Transverse colon (tissue), 4 donors: Measurements from ENCODE around the gene LRRC8C. TPM values are rescaled to one million over a fixed set of nuclear protein-coding genes. Genes with fewer than 3 reads are reported as not detected.

Source experiments
- DNase-seq: peaks from one replicate; pipeline ENCODE4 v3.0.0-alpha.2; 2019
- H3K27ac ChIP-seq, 4 donors: fragments of 200-600 bp; sonication (generic); 2 replicates each; pipeline ENCODE4 v1.5.1; 2016 to 2018; ENCODE audit warnings: inconsistent platforms in 4 of 4
- H3K27me3 ChIP-seq: fragments of 200-600 bp; sonication (generic); 2 replicates; pipeline ENCODE4 v1.5.1; 2017; ENCODE audit warnings: inconsistent platforms
- H3K36me3 ChIP-seq, 4 donors: fragments of 200-600 bp; sonication (generic); 2 replicates each; pipeline ENCODE4 v1.5.1; 2017 to 2019; ENCODE audit warnings: inconsistent platforms in 4 of 4
- H3K4me1 ChIP-seq, 4 donors: fragments of 200-600 bp; sonication (generic); 2 replicates each; pipeline ENCODE4 v1.5.1; 2017 to 2020; ENCODE audit warnings: inconsistent platforms in 4 of 4
- H3K4me3 ChIP-seq, 4 donors: fragments of 200-600 bp; sonication (generic); 1 replicate in 1 of 4; 2 replicates in 3 of 4; pipeline versions ENCODE4 v1.5.1 to v1.6.1; 2017 to 2019; ENCODE audit warnings: inconsistent platforms in 4 of 4
- H3K9me3 ChIP-seq, 2 donors: fragments of 200-600 bp; sonication (generic); 2 replicates each; pipeline ENCODE4 v1.5.1; 2017 to 2019; ENCODE audit warnings: inconsistent platforms in 2 of 2
- CTCF ChIP-seq, 5 experiments: fragments of 200-600 bp in 3 of 5; fragments of 450-650 bp in 2 of 5; sonication (generic) in 3 of 5; IDR thresholded peaks; 1 replicate in 2 of 5; 2 replicates in 3 of 5; pipeline ENCODE4 v1.5.1; 2016 to 2017; ENCODE audit warnings: antibody characterized with exemption in 5 of 5, inconsistent platforms in 3 of 5, mild to moderate bottlenecking in 2 of 5, moderate library complexity in 1 of 5
- EP300 ChIP-seq: sonication (generic); formaldehyde crosslinking; IDR thresholded peaks from one replicate; pipeline ENCODE4 v1.6.1; 2017; ENCODE audit warnings: antibody characterized with exemption, low read depth
- POLR2A ChIP-seq: fragments of 450-650 bp; IDR thresholded peaks from one replicate; pipeline ENCODE4 v1.6.1; 2016; ENCODE audit warnings: antibody characterized with exemption, mild to moderate bottlenecking, moderate library complexity
- POLR2AphosphoS5 ChIP-seq, 3 donors: sonication (generic); formaldehyde crosslinking; IDR thresholded peaks; one replicate each; pipeline ENCODE4 v1.6.1; 2016; ENCODE audit warnings: antibody characterized with exemption in 3 of 3
- WGBS, 2 donors: methylation state at CpG; one replicate each; pipeline ENCODE4 v1.1.5; 2018; ENCODE audit warnings: low coverage in 1 of 2; 5-methylcytosine and 5-hydroxymethylcytosine counted together
- in situ Hi-C, 4 donors: fragments of 200-750 bp; cut with MboI; loops; one replicate each; pipeline versions ENCODE4 v1.15.0 to v1.15.1; 2017; ENCODE audit warnings: low sequenced_read_pairs in 3 of 4, low pct_ligation_motif_present in 1 of 4, low pct_unique_long_range_greater_than_20kb in 1 of 4
- intact Hi-C: fragments of 100-400 bp; cut with DNase I; formaldehyde crosslinking; loops from one replicate; pipeline ENCODE4 v1.15.1; 2023; ENCODE audit warnings: low total_unique reads
- total RNA-seq, 4 donors: library from RNA; depleted of rRNA; stranded (reverse); fragments of >200 nt; gene quantifications; one replicate each; pipeline ENCODE4 v1.1.0, GENCODE V29; 2016

Gene LRRC8C
- total RNA-seq, 4 donors from 2014 or later = 2.4 to 4.4 (median 2.7) TPM

DNA sequence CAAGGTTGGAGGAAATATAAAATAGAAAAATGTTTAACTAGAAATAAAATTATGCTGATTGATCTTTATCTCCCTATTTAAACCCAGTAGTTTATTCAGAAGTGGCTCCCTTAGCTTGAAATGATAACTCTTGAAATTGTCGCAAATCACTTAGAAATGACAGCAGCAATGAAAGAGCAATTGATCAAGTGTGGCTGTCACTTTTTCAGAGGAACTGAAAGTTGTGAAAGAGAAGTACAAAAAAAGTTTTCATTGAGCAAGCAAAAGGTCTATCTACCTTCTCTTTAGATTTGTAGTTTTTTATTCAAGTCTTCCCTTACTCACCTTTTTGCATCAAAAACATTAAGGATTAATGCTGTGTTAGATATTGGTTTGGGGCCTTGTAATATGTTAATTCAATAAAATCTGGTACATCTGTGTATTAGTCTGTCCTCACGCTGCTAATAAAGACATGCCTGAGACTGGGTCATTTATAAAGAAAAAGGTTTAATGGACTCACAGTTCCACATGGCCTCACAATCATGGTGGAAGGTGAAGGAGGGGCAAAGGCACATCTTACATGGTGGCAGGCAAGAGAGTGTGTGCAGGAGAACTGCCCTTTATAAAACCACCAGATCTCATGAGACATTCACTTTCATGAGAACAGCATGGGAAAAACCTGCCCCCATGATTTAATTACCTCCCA is 48.3 kb downstream of the LRRC8C start:
- Histone ChIP-seq H3K4me1 (no peaks in the 10 kb centered on the region), H3K36me3 (no peaks in the 10 kb centered on the region), H3K4me3 (no peak overlapping the region), H3K9me3 (no peaks in the 10 kb centered on the region), H3K27ac (no peak overlapping the region), H3K27me3 (no peaks in the 10 kb centered on the region)
- TF ChIP-seq CTCF (IDR thresholded peaks at IDR 0.05) (no peak), POLR2AphosphoS5 (IDR thresholded peaks at IDR 0.05) (no peak), POLR2A (no peak)
- in situ Hi-C loops (no loop called here), intact Hi-C loops (no loop called here)
- 85 to 95% methylated on average over 2 of the region's 2 CpGs for WGBS, 2 donors
- DNase-seq = no peak

GRCh38 chr1:89682611-89683010 is 49.7 kb downstream of the LRRC8C start:
- no peaks in the 10 kb centered on the region for H3K27me3 ChIP-seq
- in situ Hi-C loops = no loop called here
- H3K27ac ChIP-seq = no peak overlapping the region
- intact Hi-C loops = no loop called here
- TF ChIP-seq CTCF (IDR thresholded peaks at IDR 0.05) (no peak), POLR2AphosphoS5 (IDR thresholded peaks at IDR 0.05) (no peak), EP300 (no peak), POLR2A (no peak)
- H3K4me1 ChIP-seq = no peaks in the 10 kb centered on the region
- H3K4me3 ChIP-seq = no peak overlapping the region
- no peaks in the 10 kb centered on the region for H3K36me3 ChIP-seq
- no peaks in the 10 kb centered on the region for H3K9me3 ChIP-seq
- no peak for DNase-seq

DNA sequence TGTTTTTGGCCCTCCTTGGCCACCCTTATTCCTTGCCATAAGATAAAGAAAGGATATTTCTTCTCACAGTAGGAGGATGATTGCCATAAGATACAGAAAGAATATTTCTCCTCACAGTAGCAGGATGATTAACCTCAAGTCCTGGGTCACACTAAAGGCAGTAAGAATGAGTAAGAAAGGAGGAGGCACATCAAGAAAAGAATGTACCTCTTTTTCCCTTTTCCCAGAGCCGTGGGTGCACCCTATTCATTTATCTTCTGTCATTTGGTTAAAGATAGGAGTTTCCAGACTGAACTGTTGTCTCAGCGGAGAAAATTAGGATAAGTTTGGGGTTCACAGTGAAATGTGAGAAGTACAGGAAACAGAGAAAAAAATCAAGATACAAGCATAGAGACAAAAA is 52.5 kb downstream of the LRRC8C start:
- no peak for TF ChIP-seq POLR2A
- TF ChIP-seq EP300 = no peak
- no peak for TF ChIP-seq POLR2AphosphoS5 (IDR thresholded peaks at IDR 0.05)
- TF ChIP-seq CTCF (IDR thresholded peaks at IDR 0.05) = no peak
- intact Hi-C loops (no loop called here), in situ Hi-C loops (no loop called here)
- H3K4me1 ChIP-seq = no peaks in the 10 kb centered on the region
- DNase-seq = no peak
- no peaks in the 10 kb centered on the region for H3K9me3 ChIP-seq
- H3K27me3 ChIP-seq = no peaks in the 10 kb centered on the region
- no peak overlapping the region for H3K27ac ChIP-seq
- H3K36me3 ChIP-seq = no peaks in the 10 kb centered on the region
- WGBS, 2 donors = 94 to 97% methylated on average over 2 of the region's 2 CpGs
- H3K4me3 ChIP-seq = no peak overlapping the region

- H3K4me3 ChIP-seq = no peak overlapping the region
- WGBS, 2 donors = 95 to 100% methylated on average over 3 to 5 of the region's 5 CpGs
- DNase-seq = no peak
- TF ChIP-seq EP300 = no peak
- TF ChIP-seq POLR2AphosphoS5 (IDR thresholded peaks at IDR 0.05) = no peak
- TF ChIP-seq POLR2A = no peak
- TF ChIP-seq CTCF (IDR thresholded peaks at IDR 0.05) = no peak
- intact Hi-C loops (no loop called here), in situ Hi-C loops (no loop called here)
- no peaks in the 10 kb centered on the region for H3K27me3 ChIP-seq
- H3K9me3 ChIP-seq = no peaks in the 10 kb centered on the region
- H3K36me3 ChIP-seq = no peaks in the 10 kb centered on the region
- no peaks in the 10 kb centered on the region for H3K4me1 ChIP-seq
- H3K27ac ChIP-seq = no peak overlapping the region
These were observed 53.6 kb downstream of the LRRC8C start for GRCh38 chr1:89686520-89686919.
